HG03045 (cell line): ENCODE measurements around the gene TFCP2.
A peak's percentile ranks its signal among the peaks of the same experiment; 100 is the strongest.

Experiments
- ATAC-seq: cut with Tn5 transposase; IDR thresholded peaks from one replicate; pipeline ENCODE4 v1.9.1; 2021; ENCODE audit warnings: mild to moderate bottlenecking, moderate library complexity; ENCODE audit not compliant: unreplicated experiment

TFCP2 gene

DNA sequence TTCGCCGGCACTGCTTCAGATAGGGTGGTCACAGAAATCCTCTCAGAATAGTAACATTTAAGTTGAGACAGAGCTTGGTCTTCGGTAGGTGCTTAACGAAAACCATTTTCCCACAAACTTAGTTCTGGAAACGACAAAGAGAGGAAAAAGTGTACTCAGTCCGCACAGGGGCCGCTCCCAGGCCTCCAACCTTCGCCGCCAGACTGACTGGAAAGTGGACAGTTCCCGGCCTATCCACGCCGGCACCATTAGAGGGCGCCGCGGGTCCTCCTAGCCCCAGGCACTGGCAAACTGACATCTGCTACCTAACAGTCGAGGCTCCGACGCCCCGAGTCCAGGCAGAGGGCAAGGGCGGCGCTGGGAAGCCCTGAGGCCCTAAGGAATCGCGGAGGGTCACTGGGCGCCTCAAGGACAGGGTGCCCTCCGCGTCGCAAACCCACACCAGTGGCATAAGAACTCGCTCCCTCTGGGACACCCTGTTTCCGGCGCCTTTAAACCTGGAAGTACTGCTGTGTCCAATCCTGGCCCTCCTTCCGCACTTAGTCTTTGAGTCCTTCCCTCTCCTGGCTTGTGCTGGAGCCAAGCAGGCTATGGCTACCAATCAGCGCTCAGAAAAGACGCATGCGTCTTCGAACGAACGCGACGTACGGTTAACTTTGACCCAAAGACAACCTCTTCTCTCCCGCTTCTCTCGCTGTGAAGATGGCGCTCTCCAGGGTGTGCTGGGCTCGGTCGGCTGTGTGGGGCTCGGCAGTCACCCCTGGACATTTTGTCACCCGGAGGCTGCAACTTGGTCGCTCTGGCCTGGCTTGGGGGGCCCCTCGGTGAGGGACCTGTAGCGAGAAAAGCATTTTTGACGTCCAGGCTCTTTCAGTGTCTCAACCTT lies 125.0 kb downstream of the TFCP2 start, which contains the start of gene LETMD1:
Gene LETMD1 (plus strand): TSS at position 673 of the 886 bp plus-strand sequence. CDS start 30 bp downstream, at position 703.
- peak; percentile 96 for ATAC-seq
